Sigmoid colon (tissue), 4 donors: Measurements from ENCODE around the gene NUMB.

Experiments
- CTCF ChIP-seq, 4 experiments: fragments of 450-650 bp in 3 of 4; fragments of 200-600 bp in 1 of 4; IDR thresholded peaks; one replicate each; pipeline ENCODE4 v1.5.1; 2016 to 2019; ENCODE audit warnings: antibody characterized with exemption in 4 of 4, mild to moderate bottlenecking in 3 of 4, moderate library complexity in 2 of 4
- EP300 ChIP-seq, 4 donors: sonication (generic); formaldehyde crosslinking; IDR thresholded peaks; one replicate each; pipeline ENCODE4 v1.6.1; 2017; ENCODE audit warnings: antibody characterized with exemption in 4 of 4
- POLR2AphosphoS5 ChIP-seq, 4 donors: sonication (generic); formaldehyde crosslinking; IDR thresholded peaks; one replicate each; pipeline ENCODE4 v1.6.1; 2017; ENCODE audit warnings: antibody characterized with exemption in 4 of 4

GRCh38 chr14:73289308-73289707 lies 169.0 kb downstream of the NUMB start:
- no peak for TF ChIP-seq CTCF (IDR thresholded peaks at IDR 0.05)
- TF ChIP-seq POLR2AphosphoS5 (IDR thresholded peaks at IDR 0.05): no peak
- TF ChIP-seq EP300 (IDR thresholded peaks at IDR 0.05): no peak
